ENCODE measurements around the gene CLEC4C.
"Not testable (repeated sequence)": the region's sequence is repeated elsewhere in the genome, so short reads cannot be mapped to it uniquely, and the experiment has no call there.

CLEC4C gene

DNA sequence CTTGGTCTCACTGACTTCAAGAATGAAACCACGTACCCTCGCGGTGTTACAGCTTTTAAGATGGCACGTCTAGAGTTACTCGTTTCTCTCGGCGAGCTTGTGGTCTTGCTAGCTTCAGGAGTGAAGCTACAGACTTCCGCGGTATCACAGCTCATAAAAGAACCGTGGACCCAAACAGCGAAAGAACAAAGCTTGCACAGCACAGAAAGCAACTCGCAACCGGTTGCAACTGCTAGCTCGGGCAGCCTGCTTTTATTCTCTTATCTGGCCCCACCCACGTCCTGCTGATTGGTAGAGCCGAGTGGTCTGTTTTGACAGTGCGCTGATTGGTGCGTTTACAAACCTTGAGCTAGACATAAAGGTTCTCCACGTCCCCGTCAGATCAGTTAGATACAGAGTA lies 4.2 kb upstream of the CLEC4C start:
- H3K4me3 ChIP-seq (ENCODE audit: low read depth, low read length), result no peak overlapping the region
- in situ Hi-C loops (cut with HindIII; ENCODE audit: low sequenced_read_pairs), result no loop called here
- TF ChIP-seq, protein P1, sequence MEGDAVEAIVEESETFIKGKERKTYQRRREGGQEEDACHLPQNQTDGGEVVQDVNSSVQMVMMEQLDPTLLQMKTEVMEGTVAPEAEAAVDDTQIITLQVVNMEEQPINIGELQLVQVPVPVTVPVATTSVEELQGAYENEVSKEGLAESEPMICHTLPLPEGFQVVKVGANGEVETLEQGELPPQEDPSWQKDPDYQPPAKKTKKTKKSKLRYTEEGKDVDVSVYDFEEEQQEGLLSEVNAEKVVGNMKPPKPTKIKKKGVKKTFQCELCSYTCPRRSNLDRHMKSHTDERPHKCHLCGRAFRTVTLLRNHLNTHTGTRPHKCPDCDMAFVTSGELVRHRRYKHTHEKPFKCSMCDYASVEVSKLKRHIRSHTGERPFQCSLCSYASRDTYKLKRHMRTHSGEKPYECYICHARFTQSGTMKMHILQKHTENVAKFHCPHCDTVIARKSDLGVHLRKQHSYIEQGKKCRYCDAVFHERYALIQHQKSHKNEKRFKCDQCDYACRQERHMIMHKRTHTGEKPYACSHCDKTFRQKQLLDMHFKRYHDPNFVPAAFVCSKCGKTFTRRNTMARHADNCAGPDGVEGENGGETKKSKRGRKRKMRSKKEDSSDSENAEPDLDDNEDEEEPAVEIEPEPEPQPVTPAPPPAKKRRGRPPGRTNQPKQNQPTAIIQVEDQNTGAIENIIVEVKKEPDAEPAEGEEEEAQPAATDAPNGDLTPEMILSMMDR (IDR thresholded peaks at IDR 0.05; ENCODE audit: low read depth, low read length), result no peak
- no peak for DNase-seq (ENCODE audit: low read depth, low spot score)

DNA sequence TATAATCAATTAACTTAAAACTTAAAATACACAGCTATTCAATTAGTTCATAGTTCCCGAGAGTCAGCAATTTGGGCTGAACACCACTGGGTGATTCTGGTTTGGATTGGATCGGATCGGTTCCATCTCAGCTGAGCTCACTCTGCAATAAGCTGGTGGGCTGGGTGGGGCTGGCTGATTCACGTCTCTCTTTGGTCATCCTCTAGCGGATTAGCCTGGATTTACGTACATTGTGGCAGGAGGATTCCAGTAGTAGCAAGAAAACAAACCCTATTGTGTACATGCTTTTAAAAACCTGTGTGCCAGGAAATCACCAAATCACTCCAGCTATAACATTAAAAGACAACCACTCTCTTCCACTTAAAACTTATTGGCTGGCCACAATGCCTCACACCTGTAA lies 3.2 kb upstream of the CLEC4C start:
- no peak overlapping the region for H3K4me3 ChIP-seq (ENCODE audit: low read depth, low read length)
- TF ChIP-seq, protein P1 (IDR thresholded peaks at IDR 0.05; ENCODE audit: low read depth, low read length), result no peak
- in situ Hi-C loops (cut with HindIII; ENCODE audit: low sequenced_read_pairs), result no loop called here
- no peak for DNase-seq (ENCODE audit: low read depth, low spot score)

DNA sequence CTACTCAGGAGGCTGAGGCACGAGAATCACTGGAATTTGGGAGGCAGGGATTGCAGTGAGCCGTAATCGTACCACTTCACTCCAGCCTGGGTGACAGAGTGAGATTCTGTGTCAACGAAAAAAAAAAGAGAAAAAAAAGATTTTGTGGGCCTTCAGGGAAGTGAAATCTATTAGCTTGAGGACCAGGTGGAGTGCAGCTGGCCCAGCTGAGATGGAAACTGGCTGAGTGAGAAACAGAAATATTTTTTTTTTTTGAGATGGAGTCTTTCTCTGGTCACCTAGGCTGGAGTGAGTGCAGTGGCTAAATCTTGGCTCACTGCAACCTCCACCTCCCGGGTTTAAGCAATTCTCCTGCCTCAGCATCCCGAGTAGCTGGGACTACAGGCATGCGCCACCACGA lies 2.3 kb upstream of the CLEC4C start:
- in situ Hi-C loops (cut with HindIII; ENCODE audit: low sequenced_read_pairs), result no loop called here
- no peak for DNase-seq (ENCODE audit: low read depth, low spot score)
- TF ChIP-seq, protein P1 (IDR thresholded peaks at IDR 0.05; ENCODE audit: low read depth, low read length), result no peak
- H3K4me3 ChIP-seq (ENCODE audit: low read depth, low read length), result no peak overlapping the region

DNA sequence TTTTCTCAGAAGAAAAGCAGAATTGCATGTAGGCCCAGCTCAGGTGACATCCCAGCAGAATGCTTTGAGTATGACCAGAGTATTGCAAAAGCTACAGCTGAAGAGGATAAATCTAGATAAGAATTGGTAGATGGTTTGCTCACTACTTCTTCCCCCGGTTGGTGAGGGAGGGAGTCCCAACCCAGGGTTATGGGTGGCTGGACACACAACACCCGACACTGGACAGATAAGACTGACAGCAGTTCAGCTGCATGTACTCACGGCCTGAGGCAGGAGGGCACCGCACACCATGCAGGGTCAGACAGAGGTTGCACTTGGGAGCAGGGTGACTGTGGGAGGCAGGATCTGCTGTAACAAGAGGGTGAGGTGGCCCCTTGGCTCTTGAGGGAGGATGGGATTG lies 1.7 kb upstream of the CLEC4C start:
- TF ChIP-seq, protein P1 (IDR thresholded peaks at IDR 0.05; ENCODE audit: low read depth, low read length), result no peak
- no peak for DNase-seq (ENCODE audit: low read depth, low spot score)
- in situ Hi-C loops (cut with HindIII; ENCODE audit: low sequenced_read_pairs), result no loop called here
- no peak overlapping the region for H3K4me3 ChIP-seq (ENCODE audit: low read depth, low read length)

DNA sequence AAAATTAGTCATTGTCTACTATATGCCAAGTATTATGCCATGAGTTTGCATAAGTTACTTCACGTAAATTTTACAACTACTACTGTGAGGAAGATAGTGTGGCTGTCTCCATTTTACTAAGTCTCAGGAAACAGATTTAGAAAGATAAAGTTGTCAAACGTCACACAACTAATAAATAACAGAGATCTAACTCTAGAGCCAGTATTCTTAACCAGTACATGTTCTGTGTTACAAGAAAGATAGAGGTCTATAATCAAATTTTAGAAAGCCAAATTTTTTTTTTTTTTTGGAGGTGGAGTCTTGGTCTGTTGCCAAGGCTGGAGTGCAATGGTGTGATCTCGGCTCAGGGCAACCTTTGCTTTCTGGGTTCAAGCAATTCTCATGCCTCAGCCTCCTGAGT lies 14.2 kb downstream of the CLEC4C start:
- TF ChIP-seq, protein P1 (IDR thresholded peaks at IDR 0.05; ENCODE audit: low read depth, low read length), result no peak

DNA sequence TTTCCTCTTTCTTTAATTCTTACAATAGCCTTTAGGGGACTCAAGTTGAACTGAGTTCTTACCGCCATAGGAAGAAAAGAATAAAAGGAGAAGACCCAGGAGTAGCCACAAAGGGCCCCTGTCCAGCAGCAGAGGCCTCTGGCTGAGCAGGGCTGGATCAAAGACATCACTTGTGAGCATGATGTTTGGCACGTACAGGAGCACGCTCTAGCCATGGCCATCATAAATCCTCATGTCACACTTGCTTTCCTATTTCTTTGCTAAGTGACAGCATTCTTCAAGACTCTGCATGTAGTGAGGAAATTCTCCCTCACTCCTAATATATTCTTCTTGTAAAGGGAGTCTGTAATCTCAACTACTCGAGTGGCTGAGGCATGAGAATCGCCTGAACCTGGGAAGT lies 15.7 kb downstream of the CLEC4C start:
- DNase-seq (ENCODE audit: low read depth, low spot score), result no peak
- TF ChIP-seq, protein P1 (IDR thresholded peaks at IDR 0.05; ENCODE audit: low read depth, low read length), result no peak
- in situ Hi-C loops (cut with HindIII; ENCODE audit: low sequenced_read_pairs), result no loop called here
- no peak overlapping the region for H3K4me3 ChIP-seq (ENCODE audit: low read depth, low read length)

More for the DNA sequence above, 14.2 kb downstream of the CLEC4C start:
- in situ Hi-C loops (cut with HindIII; ENCODE audit: low sequenced_read_pairs), result no loop called here
- H3K4me3 ChIP-seq (ENCODE audit: low read depth, low read length), result no peak overlapping the region
- DNase-seq (ENCODE audit: low read depth, low spot score), result no peak

DNA sequence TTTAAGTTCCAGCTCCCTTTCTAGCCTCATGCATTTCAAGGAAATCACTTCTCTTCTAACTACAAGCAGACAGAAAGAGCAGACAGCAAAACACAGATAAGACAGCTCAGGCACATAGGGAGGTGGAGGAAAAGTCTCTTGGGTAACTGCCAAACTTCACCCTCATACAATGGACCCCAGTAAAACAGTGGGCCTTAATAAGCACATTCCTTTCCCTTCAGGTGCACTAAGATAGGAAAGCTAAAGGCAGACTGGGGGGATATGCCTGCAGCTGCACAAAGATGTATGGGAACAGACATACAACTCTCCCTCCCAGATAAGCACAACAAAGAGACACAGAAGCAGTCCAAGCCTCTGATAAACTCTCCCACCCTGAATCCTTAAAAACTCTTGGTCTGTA lies 16.2 kb downstream of the CLEC4C start:
- H3K4me3 ChIP-seq (ENCODE audit: low read depth, low read length); DNase-seq (ENCODE audit: low read depth, low spot score); in situ Hi-C loops (cut with HindIII; ENCODE audit: low sequenced_read_pairs): not testable (repeated sequence)

Measured in astrocyte of the spinal cord (primary cell).